ENCODE data around the gene ENGASE.
"Not testable (repeated sequence)": the region's sequence is repeated elsewhere in the genome, so short reads cannot be mapped to it uniquely, and the experiment has no call there.

ENGASE gene

DNA sequence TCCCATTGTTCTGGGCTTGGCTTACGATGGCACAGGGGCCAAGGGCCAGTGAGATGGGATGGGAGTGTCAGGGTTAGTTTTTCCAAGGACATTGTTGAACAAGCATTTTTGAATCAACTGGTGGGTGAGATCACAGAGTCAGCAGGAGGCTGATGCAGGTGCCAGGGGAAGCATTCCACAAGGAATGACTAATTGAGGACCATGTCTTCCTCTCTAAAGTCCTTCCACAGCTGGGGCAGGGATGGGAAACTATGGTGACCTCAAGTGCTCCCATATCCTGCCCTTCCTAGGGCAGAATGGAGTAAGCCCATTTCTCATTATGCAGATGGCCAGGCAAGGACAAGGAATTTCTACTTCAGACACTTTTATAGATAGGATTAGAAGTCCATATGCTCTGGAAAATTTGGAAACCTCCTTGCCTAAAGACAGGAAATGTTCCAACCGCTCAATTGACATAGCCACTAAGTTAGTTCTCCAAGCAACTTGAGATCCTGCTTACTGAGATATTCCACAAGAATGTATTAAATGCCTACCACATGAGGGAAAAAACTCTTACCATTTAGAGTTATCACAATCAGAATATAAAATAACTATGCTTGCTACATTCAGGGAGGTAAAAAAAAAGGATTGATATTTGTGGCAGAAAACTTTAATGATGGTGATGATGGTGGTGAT lies 21.2 kb upstream of the ENGASE start:
- no peak for DNase-seq (ENCODE audit: low read depth in 2 of 2)

- DNase-seq (ENCODE audit: low read depth in 2 of 2) = no peak
These were observed 20.2 kb upstream of the ENGASE start for GRCh38 chr17:79054200-79054960.

DNA sequence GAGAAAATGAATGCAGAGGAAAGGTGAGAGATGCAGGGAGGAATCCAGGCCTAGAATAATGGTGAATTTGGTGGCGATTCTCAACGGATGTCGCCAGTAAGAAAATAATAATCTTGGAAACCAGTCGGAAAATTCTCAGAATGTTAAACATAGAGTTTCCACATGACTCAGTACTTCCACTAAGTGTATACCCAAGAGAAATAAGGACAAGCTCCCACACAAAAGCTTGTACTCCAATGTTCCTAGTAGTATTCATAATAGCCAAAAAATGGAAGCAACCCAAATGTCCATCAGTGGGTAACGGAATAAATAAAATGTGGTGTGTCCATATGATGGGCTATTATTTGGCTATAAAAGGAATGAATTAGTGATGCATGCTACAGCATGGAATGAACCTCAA lies 19.4 kb upstream of the ENGASE start:
- DNase-seq (ENCODE audit: low read depth in 2 of 2) = no peak

- DNase-seq (ENCODE audit: low read depth in 2 of 2) = no peak
These were observed 16.8 kb upstream of the ENGASE start for GRCh38 chr17:79057737-79058385.

DNA sequence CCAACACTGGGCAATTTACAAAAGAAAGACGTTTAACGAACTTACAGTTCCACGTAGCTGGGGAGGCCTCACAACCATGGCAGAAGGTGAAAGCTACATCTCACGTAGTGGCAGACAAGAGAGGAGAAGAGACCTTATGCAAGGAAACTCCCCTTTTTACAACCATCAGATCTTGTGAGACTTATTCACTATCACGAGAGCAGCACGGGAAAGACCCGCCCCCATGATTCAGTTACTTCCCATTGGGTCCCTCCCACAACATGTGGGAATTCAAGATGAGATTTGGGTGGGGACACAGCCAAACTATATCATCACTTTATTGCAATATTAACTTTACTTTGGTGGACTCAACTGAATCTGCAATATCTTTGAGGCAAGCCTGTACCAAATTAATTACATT lies 11.9 kb upstream of the ENGASE start:
- DNase-seq (ENCODE audit: low read depth in 2 of 2) = no peak

DNA sequence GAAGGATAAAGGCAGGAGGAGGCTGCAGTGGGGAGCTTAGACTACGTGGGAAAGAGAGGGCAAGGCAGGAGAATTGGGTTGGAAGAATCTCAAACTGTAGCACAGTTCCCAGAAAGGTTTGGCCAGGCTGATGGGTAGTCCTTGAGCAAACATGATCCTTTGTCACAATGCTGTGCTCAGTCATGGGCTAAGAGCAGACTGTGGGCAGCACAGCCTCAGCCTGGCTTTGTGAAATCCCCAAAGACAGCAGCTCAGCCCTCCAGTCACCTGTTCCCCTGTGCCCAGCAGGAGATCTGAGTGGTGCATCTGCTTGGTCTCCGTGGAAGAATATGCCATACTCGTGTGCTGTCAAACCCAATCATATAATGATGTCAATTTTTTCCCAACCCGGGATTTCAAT lies 10.6 kb upstream of the ENGASE start:
- DNase-seq (ENCODE audit: low read depth in 2 of 2) = no peak

GRCh38 chr17:79065105-79065670 lies 9.4 kb upstream of the ENGASE start:
- DNase-seq (ENCODE audit: low read depth in 2 of 2) = peak in 1 of 2 donors; percentile 20

GRCh38 chr17:79066963-79067362 lies 7.7 kb upstream of the ENGASE start:
- DNase-seq (ENCODE audit: low read depth in 2 of 2) = no peak

DNA sequence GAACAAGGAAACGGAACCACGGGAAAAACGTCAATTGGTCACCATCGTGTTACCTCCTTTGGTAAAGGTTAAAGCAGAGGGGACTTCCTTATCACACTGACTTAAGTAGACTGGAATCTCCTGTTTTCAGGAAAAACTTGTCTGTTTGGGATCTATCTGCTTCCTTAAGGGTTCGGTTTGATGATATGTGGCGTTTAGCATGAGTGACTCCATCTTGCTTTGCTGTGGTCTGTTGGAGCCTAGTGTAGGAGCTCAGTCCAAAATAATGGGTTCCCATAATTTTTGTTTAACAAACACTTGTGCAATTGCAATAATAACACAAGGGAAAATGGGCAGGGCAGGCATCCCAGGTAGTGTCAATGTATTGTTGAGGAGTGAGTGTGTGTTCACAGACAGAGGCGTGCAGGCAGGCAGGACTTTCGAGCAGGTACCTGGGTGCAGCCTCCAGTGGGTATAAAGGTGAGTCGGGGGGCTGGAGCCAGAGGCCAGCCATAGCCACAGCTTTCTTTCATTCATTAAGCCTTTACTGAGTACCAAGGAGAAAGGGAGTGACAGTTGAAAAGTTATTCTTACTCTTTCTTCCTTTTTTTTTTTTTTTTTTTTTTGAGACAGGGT lies 4.3 kb upstream of the ENGASE start:
- no peak for DNase-seq (ENCODE audit: low read depth in 2 of 2)

- no peak for DNase-seq (ENCODE audit: low read depth in 2 of 2)
These were observed 3.4 kb upstream of the ENGASE start for GRCh38 chr17:79071161-79071740.

GRCh38 chr17:79072544-79072943 lies 2.1 kb upstream of the ENGASE start:
- no peak for DNase-seq (ENCODE audit: low read depth in 2 of 2)

DNA sequence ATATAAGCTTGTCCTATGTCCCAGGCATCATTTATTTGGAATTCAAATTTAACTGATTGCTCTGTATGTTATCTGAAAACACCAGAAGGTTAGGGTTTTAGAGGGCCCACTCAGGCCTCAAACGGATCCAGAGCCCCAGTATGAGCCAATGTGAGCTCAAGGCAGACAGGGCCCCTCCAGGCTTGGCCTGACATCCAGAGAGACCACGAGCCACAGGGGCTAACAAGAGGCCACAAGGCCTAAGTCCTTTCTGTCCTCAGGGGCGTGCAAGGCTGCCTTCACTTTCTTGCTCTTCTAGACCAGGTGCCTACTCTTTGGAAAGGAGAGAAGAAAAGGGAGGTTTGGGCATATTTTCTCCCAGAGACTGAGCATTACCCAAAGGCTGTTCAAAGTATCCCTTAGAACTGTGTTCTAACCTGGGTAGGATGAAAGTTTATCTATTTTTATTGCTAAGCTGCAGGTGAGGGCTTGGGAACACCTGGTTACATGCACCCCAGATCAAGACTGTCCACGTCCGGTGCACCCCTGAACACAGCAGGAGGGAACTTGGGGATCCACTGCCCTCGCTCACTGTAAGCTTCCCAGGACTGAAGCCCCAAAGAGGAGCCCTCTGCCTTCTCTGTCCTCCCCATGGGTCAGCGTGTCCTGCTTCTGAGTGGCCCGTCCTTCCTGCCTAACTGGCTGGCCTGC lies 1.5 kb upstream of the ENGASE start:
- DNase-seq (ENCODE audit: low read depth in 2 of 2) = no peak

GRCh38 chr17:79073706-79074088 lies 927 bp upstream of the ENGASE start:
- no peak for DNase-seq (ENCODE audit: low read depth in 2 of 2)

GRCh38 chr17:79074121-79074648 lies 439 bp upstream of the ENGASE start:
- DNase-seq (ENCODE audit: low read depth in 2 of 2) = not testable (repeated sequence)

DNA sequence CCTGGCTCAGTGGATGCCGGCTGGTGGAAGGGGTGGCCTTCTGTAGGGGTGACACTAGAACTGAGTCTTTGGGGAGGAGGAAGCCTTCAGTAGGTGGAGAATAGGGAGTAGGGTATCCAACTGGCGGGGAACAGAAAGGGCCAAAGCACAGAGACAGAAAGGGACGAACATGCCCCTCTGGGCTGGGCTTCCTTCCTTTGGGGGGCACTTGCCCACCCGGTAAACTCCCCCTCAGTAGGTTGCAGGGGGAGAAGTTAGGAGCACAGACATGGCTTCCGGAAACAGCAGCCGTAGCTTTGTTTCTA lies 774 bp downstream of the ENGASE start:
- DNase-seq (ENCODE audit: low read depth in 2 of 2) = no peak

GRCh38 chr17:79075861-79076406 lies 1.3 kb downstream of the ENGASE start:
- DNase-seq (ENCODE audit: low read depth in 2 of 2) = no peak

DNA sequence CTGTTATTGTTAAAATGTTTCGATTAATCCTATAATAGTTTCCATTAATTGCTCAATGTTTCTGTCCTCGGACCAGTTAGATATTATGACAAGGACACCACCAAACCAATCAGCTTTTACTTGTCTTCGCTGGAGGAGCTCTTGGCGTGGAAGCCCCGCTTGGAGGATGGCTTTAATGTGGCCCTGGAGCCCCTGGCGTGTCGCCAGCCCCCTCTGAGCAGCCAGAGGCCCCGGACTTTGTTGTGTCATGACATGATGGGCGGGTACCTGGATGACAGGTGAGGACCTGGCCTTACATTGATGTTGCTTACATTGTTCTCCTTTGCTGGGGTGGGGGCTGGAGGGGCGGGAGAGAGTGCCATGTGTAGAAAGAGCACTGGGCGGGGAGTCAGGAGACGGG lies 3.0 kb downstream of the ENGASE start:
- no peak for DNase-seq (ENCODE audit: low read depth in 2 of 2)

GRCh38 chr17:79078476-79079190 lies 4.0 kb downstream of the ENGASE start:
- no peak for DNase-seq (ENCODE audit: low read depth in 2 of 2)

DNA sequence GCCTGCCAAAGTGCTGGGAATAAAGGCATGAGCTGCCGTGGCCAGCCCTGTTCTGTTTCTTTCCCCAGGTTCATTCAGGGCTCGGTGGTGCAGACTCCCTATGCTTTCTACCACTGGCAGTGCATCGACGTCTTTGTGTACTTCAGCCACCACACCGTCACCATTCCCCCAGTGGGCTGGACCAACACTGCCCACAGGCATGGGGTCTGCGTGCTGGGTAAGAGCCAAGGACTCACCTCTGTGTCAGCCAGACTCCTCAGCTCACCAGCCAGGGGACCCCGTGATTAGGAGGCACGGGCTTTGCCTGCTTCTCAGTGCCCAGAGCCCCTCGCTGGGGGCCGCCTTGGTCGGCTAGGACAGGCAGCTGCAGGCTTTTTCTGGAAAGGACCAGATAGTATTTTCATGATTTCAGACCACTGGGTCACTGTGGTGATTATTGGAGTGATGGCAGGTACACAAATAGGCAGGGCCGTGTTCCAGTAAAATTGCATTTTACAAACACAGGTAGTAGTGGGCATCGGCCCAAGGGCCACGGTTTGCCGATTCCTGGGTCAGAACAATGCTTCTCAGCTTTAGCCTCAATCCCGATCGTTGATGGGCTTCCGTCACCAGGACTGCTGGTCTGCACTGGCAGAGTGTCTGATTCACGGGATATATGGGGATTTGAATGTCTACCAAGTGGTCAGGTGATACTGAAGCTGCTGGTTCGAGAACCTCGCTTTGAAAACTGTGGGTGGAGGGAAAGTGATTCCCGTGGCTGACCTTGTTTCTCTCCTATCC lies 5.0 kb downstream of the ENGASE start:
- no peak for DNase-seq (ENCODE audit: low read depth in 2 of 2)
